IMR-90 (cell line): ENCODE measurements around the gene PSG1.
"Not testable (repeated sequence)": the region's sequence is repeated elsewhere in the genome, so short reads cannot be mapped to it uniquely, and the experiment has no call there.

Experiments used
- BHLHE40 ChIP-seq: fragments of 150-350 bp; IDR thresholded peaks from 2 replicates; pipeline ENCODE4 v1.6.1; 2016; ENCODE audit warnings: mild to moderate bottlenecking, low read depth, low read length
- CEBPB ChIP-seq: IDR thresholded peaks from 2 replicates; pipeline ENCODE4 v1.6.1; 2012; ENCODE audit warnings: low read depth, low read length, improper control_type of control experiment
- CTCF ChIP-seq: conservative IDR thresholded peaks from 2 replicates; pipeline ENCODE4 v1.5.1; 2012; ENCODE audit warnings: mild to moderate bottlenecking, low read depth, low read length, improper control_type of control experiment
- MAFK ChIP-seq: IDR thresholded peaks from 2 replicates; pipeline ENCODE4 v1.6.1; 2012; ENCODE audit warnings: low read depth, low read length, improper control_type of control experiment
- MAZ ChIP-seq: IDR thresholded peaks from 2 replicates; pipeline ENCODE4 v1.6.1; 2012; ENCODE audit warnings: low read depth, mild to moderate bottlenecking, low read length, improper control_type of control experiment, moderate library complexity, borderline replicate concordance
- POLR2A ChIP-seq: IDR thresholded peaks from 2 replicates; pipeline ENCODE4 v1.6.1; 2012; ENCODE audit warnings: mild to moderate bottlenecking, low read depth, low read length
- RAD21 ChIP-seq: IDR thresholded peaks from 2 replicates; pipeline ENCODE4 v1.6.1; 2012; ENCODE audit warnings: low read length, improper control_type of control experiment
- RFX5 ChIP-seq: IDR thresholded peaks from 2 replicates; pipeline ENCODE4 v1.8.0; 2012; ENCODE audit warnings: low read depth, mild to moderate bottlenecking, low read length, moderate library complexity
- USF2 ChIP-seq: fragments of 150-350 bp; IDR thresholded peaks from 2 replicates; pipeline ENCODE4 v1.6.1; 2017; ENCODE audit warnings: mild to moderate bottlenecking, antibody characterized with exemption, low read length, low read depth

- TF ChIP-seq CTCF, MAZ, BHLHE40, POLR2A, CEBPB, USF2, RFX5, RAD21, MAFK: not testable (repeated sequence)
Observed at GRCh38 chr19:42906162-42906561, 26.6 kb upstream of the PSG1 start.
